ENCODE measurements around the gene CD81.

- no peak for TF ChIP-seq CTCF (IDR thresholded peaks at IDR 0.05)
- no peak for TF ChIP-seq POLR2A (IDR thresholded peaks at IDR 0.05; ENCODE audit: low read depth)
- TF ChIP-seq EP300 (IDR thresholded peaks at IDR 0.05) = no peak
Observed at GRCh38 chr11:2401436-2401984, 24.4 kb downstream of the CD81 start.

Measured in esophagus muscularis mucosa (tissue), 4 donors.